Measurements from ENCODE around the gene CD58.

The CD58 gene

DNA sequence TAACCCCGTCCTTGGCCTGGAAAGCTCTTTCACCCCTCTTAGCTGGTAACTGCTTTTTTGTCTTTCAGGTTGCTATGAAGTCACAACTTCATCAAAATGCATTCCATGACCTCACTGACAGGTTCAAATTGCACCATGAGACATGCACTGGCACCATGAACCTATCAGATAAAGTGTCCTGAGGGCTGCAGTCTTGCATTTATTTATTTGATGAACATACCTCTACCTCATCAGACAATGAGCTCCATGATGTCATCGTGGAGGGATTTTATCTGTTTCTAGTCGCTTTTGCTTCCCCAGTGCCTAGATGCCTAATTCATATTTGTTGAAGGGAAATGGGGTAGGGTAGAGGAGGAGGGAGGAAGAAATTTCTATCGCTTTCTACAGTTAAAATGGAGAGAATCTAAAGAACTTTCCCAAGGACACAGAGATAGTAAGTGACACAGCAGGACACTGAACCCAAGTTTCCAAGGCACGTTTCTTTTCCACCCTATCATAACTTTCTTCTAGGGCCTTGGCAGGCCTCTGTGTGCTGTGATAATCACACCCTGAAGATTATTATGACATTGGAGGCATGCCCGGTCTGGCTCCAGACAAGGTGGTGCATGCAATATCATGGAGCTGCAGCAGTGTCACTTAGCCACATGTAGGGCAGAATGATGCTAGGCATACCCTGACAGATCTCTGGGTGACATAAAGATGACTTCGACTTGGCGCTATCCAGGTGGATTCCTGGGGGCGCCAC lies 69.5 kb downstream of the CD58 start:
- Histone ChIP-seq H3K9me3 (ENCODE audit: control extremely low read depth in 1 of 5, control insufficient read depth in 4 of 5, insufficient read depth in 2 of 5, low read depth in 1 of 5, low read length in 4 of 5) (no peaks in the 10 kb centered on the region), H3K27me3 (replicated peaks in 2 of 5; ENCODE audit: control insufficient read depth in 4 of 5, insufficient read depth in 5 of 5, low read length in 4 of 5) (no peaks in the 10 kb centered on the region), H3K36me3 (ENCODE audit: control insufficient read depth in 4 of 4, insufficient read depth in 4 of 4, low read length in 3 of 4) (no peaks in the 10 kb centered on the region), H3K4me3 (ENCODE audit: control insufficient read depth in 1 of 7, extremely low read depth in 1 of 7, insufficient read depth in 4 of 7, low read depth in 2 of 7, low read length in 6 of 7) (no peak overlapping the region), H3K4me1 (ENCODE audit: control extremely low read depth in 1 of 4, control insufficient read depth in 4 of 4, insufficient read depth in 4 of 4, low read length in 3 of 4) (peaks cover 19 to 60% (median 38%) of the 10 kb centered on the region in 4 experiments), H3K27ac (ENCODE audit: insufficient read depth in 1 of 2, low read depth in 1 of 2, low read length in 2 of 2, poor library complexity in 1 of 2, severe bottlenecking in 2 of 2) (no peak overlapping the region)
- ChIA-PET CTCF (interaction anchor here (0.6 to 11.2 kb wide), 5 partner anchors 14 to 361 kb away, joined by 3 to 140 read pairs (median 5); no protein-coding TSS in a partner anchor), POLR2A (no interaction called here)
- DNase-seq: no peak
- 96% methylated on average over 6 of the region's 9 CpGs for WGBS (ENCODE audit: insufficient coverage)

DNA sequence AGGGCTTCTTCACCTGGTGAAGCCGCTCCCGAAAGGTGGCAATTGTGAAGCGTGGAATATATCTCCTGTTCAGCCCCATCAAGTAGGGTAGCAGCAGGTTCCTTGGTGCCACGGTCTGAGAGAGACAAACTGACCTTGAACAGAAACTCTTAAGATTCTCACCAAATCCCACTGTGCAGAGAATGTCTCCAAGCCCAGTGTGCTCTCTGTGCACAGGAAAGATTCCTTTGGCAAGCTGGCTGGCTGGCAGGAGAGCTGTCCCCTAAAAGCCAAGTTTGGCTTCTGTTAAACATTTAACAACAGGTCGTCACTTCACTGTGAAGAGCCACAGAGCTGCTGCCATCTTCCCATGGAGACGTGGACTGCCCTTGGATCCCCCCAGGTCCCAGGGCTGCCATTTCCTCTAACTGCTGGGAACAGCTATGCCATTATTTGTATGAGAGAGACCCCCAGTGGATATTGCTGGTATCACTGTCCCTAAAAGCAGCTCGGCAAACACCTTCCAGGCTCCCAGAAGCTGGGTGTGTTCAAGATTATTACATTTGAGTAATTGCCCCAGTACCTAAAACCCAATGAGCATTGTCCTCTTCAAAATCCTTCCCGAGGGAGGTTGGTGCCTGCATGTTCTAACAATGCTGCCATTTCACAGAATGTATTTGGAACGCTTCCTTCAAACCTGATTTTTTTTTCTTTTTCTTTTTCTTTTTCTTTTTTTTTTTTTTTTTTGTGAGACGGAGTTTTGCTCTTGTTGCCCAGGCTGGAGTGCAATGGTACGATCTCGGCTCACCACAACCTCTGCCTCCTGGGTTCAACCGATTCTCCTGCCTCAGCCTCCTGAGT lies 71.8 kb downstream of the CD58 start:
- POLR2A ChIA-PET: interaction anchor here (0.6 kb wide), 1 partner anchor 360 kb away, joined by 3 read pairs; no protein-coding TSS in a partner anchor
- peaks cover 9 to 53% (median 29%) of the 10 kb centered on the region in 4 experiments for H3K4me1 ChIP-seq (ENCODE audit: control extremely low read depth in 1 of 4, control insufficient read depth in 4 of 4, insufficient read depth in 4 of 4, low read length in 3 of 4)

DNA sequence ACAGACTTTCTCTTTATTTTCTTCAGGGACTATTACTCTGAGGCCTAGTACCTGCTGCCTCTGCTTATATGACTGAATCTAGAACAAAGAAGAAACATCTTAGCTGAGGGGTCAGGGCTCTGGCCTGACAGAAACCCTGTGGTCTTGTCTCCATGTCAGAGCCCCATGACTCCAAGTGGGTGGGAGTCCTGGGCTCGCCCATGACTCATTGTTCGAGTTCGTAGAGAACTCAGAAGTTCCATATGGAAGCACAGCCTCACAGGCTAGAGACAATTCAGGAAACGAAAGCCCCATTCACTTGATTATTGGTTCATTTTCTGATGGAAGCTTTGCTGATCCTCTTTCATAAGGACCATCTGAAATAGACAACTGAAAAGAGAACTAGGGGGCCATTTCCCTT lies 73.2 kb downstream of the CD58 start:
- DNase-seq: no peak
- no peaks in the 10 kb centered on the region for H3K27me3 ChIP-seq (replicated peaks in 2 of 5; ENCODE audit: control insufficient read depth in 4 of 5, insufficient read depth in 5 of 5, low read length in 4 of 5)
- no peak overlapping the region for H3K27ac ChIP-seq (ENCODE audit: insufficient read depth in 1 of 2, low read depth in 1 of 2, low read length in 2 of 2, poor library complexity in 1 of 2, severe bottlenecking in 2 of 2)
- H3K9me3 ChIP-seq (ENCODE audit: control extremely low read depth in 1 of 5, control insufficient read depth in 4 of 5, insufficient read depth in 2 of 5, low read depth in 1 of 5, low read length in 4 of 5): no peaks in the 10 kb centered on the region
- WGBS (ENCODE audit: insufficient coverage): 92% methylated on average over 4 of the region's 4 CpGs
- H3K36me3 ChIP-seq (ENCODE audit: control insufficient read depth in 4 of 4, insufficient read depth in 4 of 4, low read length in 3 of 4): no peaks in the 10 kb centered on the region
- ChIA-PET CTCF (interaction anchor here (2.1 to 11.2 kb wide), 5 partner anchors 12 to 357 kb away, joined by 6 to 140 read pairs (median 29); no protein-coding TSS in a partner anchor), POLR2A (no interaction called here)
- H3K4me1 ChIP-seq (ENCODE audit: control extremely low read depth in 1 of 4, control insufficient read depth in 4 of 4, insufficient read depth in 4 of 4, low read length in 3 of 4): peaks cover 3 to 53% (median 17%) of the 10 kb centered on the region in 4 experiments
- H3K4me3 ChIP-seq (ENCODE audit: control insufficient read depth in 1 of 7, extremely low read depth in 1 of 7, insufficient read depth in 4 of 7, low read depth in 2 of 7, low read length in 6 of 7): no peak overlapping the region

More for the DNA sequence above, 71.8 kb downstream of the CD58 start:
- no peaks in the 10 kb centered on the region for H3K9me3 ChIP-seq (ENCODE audit: control extremely low read depth in 1 of 5, control insufficient read depth in 4 of 5, insufficient read depth in 2 of 5, low read depth in 1 of 5, low read length in 4 of 5)
- H3K27me3 ChIP-seq (replicated peaks in 2 of 5; ENCODE audit: control insufficient read depth in 4 of 5, insufficient read depth in 5 of 5, low read length in 4 of 5): no peaks in the 10 kb centered on the region
- peak; percentile 63 to 68 (median 66) for DNase-seq
- CTCF ChIA-PET: interaction anchor here (0.6 to 11.2 kb wide), 25 partner anchors 8 to 521 kb away, joined by 3 to 140 read pairs (median 5); no protein-coding TSS in a partner anchor
- no peak overlapping the region for H3K27ac ChIP-seq (ENCODE audit: insufficient read depth in 1 of 2, low read depth in 1 of 2, low read length in 2 of 2, poor library complexity in 1 of 2, severe bottlenecking in 2 of 2)
- no peak overlapping the region for H3K4me3 ChIP-seq (ENCODE audit: control insufficient read depth in 1 of 7, extremely low read depth in 1 of 7, insufficient read depth in 4 of 7, low read depth in 2 of 7, low read length in 6 of 7)
- 68% methylated on average over 10 of the region's 13 CpGs for WGBS (ENCODE audit: insufficient coverage)
- H3K36me3 ChIP-seq (ENCODE audit: control insufficient read depth in 4 of 4, insufficient read depth in 4 of 4, low read length in 3 of 4): no peaks in the 10 kb centered on the region

DNA sequence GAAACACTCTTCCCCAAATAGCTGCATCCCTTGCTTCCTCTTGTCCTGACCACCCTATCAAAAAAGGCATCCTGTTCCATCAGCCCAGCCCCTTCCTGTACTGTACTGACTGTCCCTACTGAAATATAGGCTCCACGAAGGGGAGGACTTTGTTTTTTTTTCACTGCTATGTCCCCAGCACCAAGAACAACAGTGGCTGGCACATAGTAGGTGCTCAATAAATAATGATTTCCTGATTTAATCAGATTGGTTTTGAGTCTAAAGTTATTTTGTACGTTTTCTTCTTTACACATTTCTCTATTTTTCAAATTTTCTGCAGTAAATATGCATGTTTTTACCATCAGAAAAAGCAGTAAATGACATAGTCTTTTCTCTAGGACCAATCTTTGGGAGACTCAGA lies 73.9 kb downstream of the CD58 start:
- no peak overlapping the region for H3K27ac ChIP-seq (ENCODE audit: insufficient read depth in 1 of 2, low read depth in 1 of 2, low read length in 2 of 2, poor library complexity in 1 of 2, severe bottlenecking in 2 of 2)
- ChIA-PET CTCF (interaction anchor here (2.1 to 11.2 kb wide), 3 partner anchors 11 to 356 kb away, joined by 6 to 140 read pairs (median 113); no protein-coding TSS in a partner anchor), POLR2A (no interaction called here)
- no peaks in the 10 kb centered on the region for H3K36me3 ChIP-seq (ENCODE audit: control insufficient read depth in 4 of 4, insufficient read depth in 4 of 4, low read length in 3 of 4)
- no peaks in the 10 kb centered on the region for H3K27me3 ChIP-seq (replicated peaks in 2 of 5; ENCODE audit: control insufficient read depth in 4 of 5, insufficient read depth in 5 of 5, low read length in 4 of 5)
- no peak overlapping the region for H3K4me3 ChIP-seq (ENCODE audit: control insufficient read depth in 1 of 7, extremely low read depth in 1 of 7, insufficient read depth in 4 of 7, low read depth in 2 of 7, low read length in 6 of 7)
- no peak for DNase-seq
- WGBS (ENCODE audit: insufficient coverage): no CpG with 5 or more reads among the region's 2 CpGs
- peaks cover 3 to 53% (median 15%) of the 10 kb centered on the region in 4 experiments for H3K4me1 ChIP-seq (ENCODE audit: control extremely low read depth in 1 of 4, control insufficient read depth in 4 of 4, insufficient read depth in 4 of 4, low read length in 3 of 4)
- no peaks in the 10 kb centered on the region for H3K9me3 ChIP-seq (ENCODE audit: control extremely low read depth in 1 of 5, control insufficient read depth in 4 of 5, insufficient read depth in 2 of 5, low read depth in 1 of 5, low read length in 4 of 5)

DNA sequence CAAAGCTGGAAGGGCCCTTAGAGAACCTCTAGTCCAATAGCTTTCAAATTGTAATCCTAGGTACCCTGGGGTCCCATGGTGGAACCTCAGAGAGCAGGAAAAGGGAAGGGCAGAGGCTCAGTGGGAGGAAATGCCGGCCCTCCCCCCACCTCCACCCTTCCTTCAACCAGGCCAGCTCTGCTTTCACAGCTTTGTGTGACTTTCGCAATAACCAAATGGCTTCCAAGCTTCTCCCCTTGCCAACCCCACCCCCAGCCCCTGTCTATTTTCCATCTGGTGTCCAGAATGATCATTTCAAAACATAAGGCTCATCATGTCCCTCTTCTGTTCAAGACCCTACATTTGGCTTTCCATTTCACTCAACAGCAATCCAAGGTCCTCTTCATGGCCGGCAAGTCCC lies 74.4 kb downstream of the CD58 start:
- ChIA-PET CTCF (interaction anchor here (0.8 to 11.2 kb wide), 7 partner anchors 11 to 356 kb away, joined by 3 to 140 read pairs (median 3); no protein-coding TSS in a partner anchor), POLR2A (no interaction called here)
- no peak overlapping the region for H3K27ac ChIP-seq (ENCODE audit: insufficient read depth in 1 of 2, low read depth in 1 of 2, low read length in 2 of 2, poor library complexity in 1 of 2, severe bottlenecking in 2 of 2)
- no peaks in the 10 kb centered on the region for H3K9me3 ChIP-seq (ENCODE audit: control extremely low read depth in 1 of 5, control insufficient read depth in 4 of 5, insufficient read depth in 2 of 5, low read depth in 1 of 5, low read length in 4 of 5)
- H3K36me3 ChIP-seq (ENCODE audit: control insufficient read depth in 4 of 4, insufficient read depth in 4 of 4, low read length in 3 of 4): no peaks in the 10 kb centered on the region
- 92% methylated on average over 2 of the region's 3 CpGs for WGBS (ENCODE audit: insufficient coverage)
- H3K4me1 ChIP-seq (ENCODE audit: control extremely low read depth in 1 of 4, control insufficient read depth in 4 of 4, insufficient read depth in 4 of 4, low read length in 3 of 4): peaks cover 3 to 51% (median 14%) of the 10 kb centered on the region in 4 experiments
- H3K4me3 ChIP-seq (ENCODE audit: control insufficient read depth in 1 of 7, extremely low read depth in 1 of 7, insufficient read depth in 4 of 7, low read depth in 2 of 7, low read length in 6 of 7): no peak overlapping the region
- H3K27me3 ChIP-seq (replicated peaks in 2 of 5; ENCODE audit: control insufficient read depth in 4 of 5, insufficient read depth in 5 of 5, low read length in 4 of 5): no peaks in the 10 kb centered on the region
- no peak for DNase-seq

DNA sequence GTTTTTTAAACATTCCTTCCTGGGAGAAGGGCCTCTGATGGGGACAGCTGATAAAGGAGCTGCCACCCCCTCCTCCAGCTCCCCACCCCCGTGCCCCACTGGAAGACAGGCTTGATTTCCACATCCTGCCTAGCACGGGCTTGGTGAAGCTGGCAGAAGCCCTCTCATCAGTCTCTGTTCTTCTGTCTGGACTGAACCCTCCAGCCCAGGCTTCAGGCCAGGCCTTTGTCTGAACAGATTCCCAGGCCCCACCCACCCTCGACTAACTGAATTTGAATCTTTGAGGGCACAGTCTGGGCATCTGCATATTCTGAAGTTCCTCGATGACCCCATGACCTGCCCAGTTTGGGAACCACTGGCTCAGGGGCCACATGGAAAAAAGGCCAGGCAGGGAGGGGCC lies 75.3 kb downstream of the CD58 start:
- H3K27me3 ChIP-seq (replicated peaks in 2 of 5; ENCODE audit: control insufficient read depth in 4 of 5, insufficient read depth in 5 of 5, low read length in 4 of 5): no peaks in the 10 kb centered on the region
- POLR2A ChIA-PET: no interaction called here
- CTCF ChIA-PET: interaction anchor here (0.7 to 11.2 kb wide), 6 partner anchors 10 to 355 kb away, joined by 3 to 140 read pairs (median 3); no protein-coding TSS in a partner anchor
- H3K4me1 ChIP-seq (ENCODE audit: control extremely low read depth in 1 of 4, control insufficient read depth in 4 of 4, insufficient read depth in 4 of 4, low read length in 3 of 4): peaks cover 3 to 51% (median 13%) of the 10 kb centered on the region in 4 experiments
- H3K4me3 ChIP-seq (ENCODE audit: control insufficient read depth in 1 of 7, extremely low read depth in 1 of 7, insufficient read depth in 4 of 7, low read depth in 2 of 7, low read length in 6 of 7): no peak overlapping the region
- no peaks in the 10 kb centered on the region for H3K9me3 ChIP-seq (ENCODE audit: control extremely low read depth in 1 of 5, control insufficient read depth in 4 of 5, insufficient read depth in 2 of 5, low read depth in 1 of 5, low read length in 4 of 5)
- no peak overlapping the region for H3K27ac ChIP-seq (ENCODE audit: insufficient read depth in 1 of 2, low read depth in 1 of 2, low read length in 2 of 2, poor library complexity in 1 of 2, severe bottlenecking in 2 of 2)
- 100% methylated on average over 3 of the region's 4 CpGs for WGBS (ENCODE audit: insufficient coverage)
- no peaks in the 10 kb centered on the region for H3K36me3 ChIP-seq (ENCODE audit: control insufficient read depth in 4 of 4, insufficient read depth in 4 of 4, low read length in 3 of 4)
- no peak for DNase-seq

Data from common myeloid progenitor, CD34-positive (primary cell).